Liver (tissue), 9 donors: ENCODE data around the gene FEM1B. TPM values are rescaled to one million over a fixed set of nuclear protein-coding genes. Genes with fewer than 3 reads are reported as not detected.

Source experiments
- DNase-seq: peaks from one replicate; pipeline ENCODE4 v3.0.0-alpha.2; 2017; ENCODE audit warnings: low spot score
- H3K27ac ChIP-seq, 2 donors: one replicate each; pipeline ENCODE4 v1.7.0; 2013; ENCODE audit warnings: inconsistent platforms in 2 of 2, low read length in 2 of 2, control low read depth in 1 of 2, low read depth in 1 of 2, mild to moderate bottlenecking in 1 of 2
- H3K27me3 ChIP-seq, 4 donors: one replicate each; pipeline versions ENCODE4 v1.6.1 to v1.7.0; 2013; ENCODE audit warnings: low read length in 3 of 4, inconsistent platforms in 1 of 4, mild to moderate bottlenecking in 1 of 4, moderate library complexity in 1 of 4; ENCODE audit not compliant: control insufficient read depth in 4 of 4, insufficient read depth in 4 of 4
- H3K36me3 ChIP-seq, 4 donors: one replicate each; pipeline versions ENCODE4 v1.6.1 to v1.7.0; 2013; ENCODE audit warnings: low read length in 3 of 4, mild to moderate bottlenecking in 3 of 4, low read depth in 1 of 4, moderate library complexity in 1 of 4; ENCODE audit not compliant: control insufficient read depth in 4 of 4, insufficient read depth in 3 of 4
- H3K4me1 ChIP-seq, 4 donors: one replicate each; pipeline versions ENCODE4 v1.6.1 to v1.7.0; 2013; ENCODE audit warnings: low read length in 3 of 4, mild to moderate bottlenecking in 3 of 4, moderate library complexity in 1 of 4; ENCODE audit not compliant: control insufficient read depth in 4 of 4, insufficient read depth in 4 of 4
- H3K4me3 ChIP-seq, 3 donors: one replicate each; pipeline versions ENCODE4 v1.6.1 to v1.7.0; 2013; ENCODE audit warnings: low read length in 3 of 3, control low read depth in 1 of 3, low read depth in 1 of 3, mild to moderate bottlenecking in 1 of 3
- H3K9ac ChIP-seq, 2 donors: one replicate each; pipeline ENCODE4 v1.7.0; 2013; ENCODE audit warnings: low read length in 2 of 2, mild to moderate bottlenecking in 2 of 2, moderate library complexity in 2 of 2, control low read depth in 1 of 2, low read depth in 1 of 2
- H3K9me3 ChIP-seq, 4 donors: one replicate each; pipeline versions ENCODE4 v1.6.1 to v1.7.0; 2013; ENCODE audit warnings: low read length in 3 of 4; ENCODE audit not compliant: control insufficient read depth in 4 of 4
- CTCF ChIP-seq: fragments of 150-350 bp; IDR thresholded peaks from 2 replicates; pipeline ENCODE4 v1.5.1; 2017; ENCODE audit warnings: improper control_type of control experiment, low read depth, low read length; ENCODE audit not compliant: missing input control
- EGR1 ChIP-seq, 2 donors: IDR thresholded peaks; 2 replicates each; pipeline ENCODE4 v1.6.1; 2016 to 2018; ENCODE audit warnings: antibody characterized with exemption in 2 of 2, low read depth in 2 of 2
- FOXA1 ChIP-seq: IDR thresholded peaks from 2 replicates; pipeline ENCODE4 v1.6.1; 2016; ENCODE audit warnings: antibody characterized with exemption
- FOXA2 ChIP-seq: IDR thresholded peaks from 2 replicates; pipeline ENCODE4 v1.6.1; 2016; ENCODE audit warnings: antibody characterized with exemption
- GABPA ChIP-seq, 2 donors: IDR thresholded peaks in 1 of 2; conservative IDR thresholded peaks in 1 of 2; 2 replicates each; pipeline ENCODE4 v1.6.1; 2016; ENCODE audit warnings: antibody characterized with exemption in 2 of 2, mild to moderate bottlenecking in 1 of 2, moderate library complexity in 1 of 2
- HNF4A ChIP-seq, 2 donors: conservative IDR thresholded peaks; 2 replicates each; pipeline ENCODE4 v1.6.1; 2016; ENCODE audit warnings: antibody characterized with exemption in 2 of 2, mild to moderate bottlenecking in 2 of 2
- HNF4G ChIP-seq: IDR thresholded peaks from 2 replicates; pipeline ENCODE4 v1.6.1; 2016; ENCODE audit warnings: antibody characterized with exemption
- MAX ChIP-seq: IDR thresholded peaks from 2 replicates; pipeline ENCODE4 v1.6.1; 2016; ENCODE audit warnings: antibody characterized with exemption
- NR2F2 ChIP-seq: IDR thresholded peaks from 2 replicates; pipeline ENCODE4 v1.6.1; 2016; ENCODE audit warnings: antibody characterized with exemption
- RAD21 ChIP-seq, 2 donors: IDR thresholded peaks; 2 replicates each; pipeline ENCODE4 v1.6.1; 2016; ENCODE audit warnings: antibody characterized with exemption in 2 of 2, mild to moderate bottlenecking in 2 of 2
- REST ChIP-seq: IDR thresholded peaks from 2 replicates; pipeline ENCODE4 v1.6.1; 2016; ENCODE audit warnings: antibody characterized with exemption, mild to moderate bottlenecking
- TAF1 ChIP-seq: conservative IDR thresholded peaks from 2 replicates; pipeline ENCODE4 v1.6.1; 2016; ENCODE audit warnings: antibody characterized with exemption, mild to moderate bottlenecking
- YY1 ChIP-seq: IDR thresholded peaks from 2 replicates; pipeline ENCODE4 v1.6.1; 2016; ENCODE audit warnings: antibody characterized with exemption, mild to moderate bottlenecking
- ZBTB33 ChIP-seq: IDR thresholded peaks from 2 replicates; pipeline ENCODE4 v1.6.1; 2016; ENCODE audit warnings: antibody characterized with exemption
- WGBS: extraction: QIAGEN DNeasy Blood & Tissue Kit; methylation state at CpG from one replicate; pipeline ENCODE4 v1.1.7; 2013; 5-methylcytosine and 5-hydroxymethylcytosine counted together
- polyA plus RNA-seq, 2 donors: library from polyadenylated mRNA; stranded (reverse) in 1 of 2; unstranded in 1 of 2; fragments of 200-250 nt in 1 of 2; fragments of >200 nt in 1 of 2; fragmentation: Nextera tagmentation in 1 of 2; extraction: Ambion mirVana in 1 of 2; gene quantifications; one replicate each; pipeline versions ENCODE4 v1.2.1 to v1.2.3, GENCODE V29; 2013 to 2015
- total RNA-seq, 2 donors: library from RNA; depleted of rRNA; stranded (reverse); fragments of >200 nt; gene quantifications; one replicate each; pipeline ENCODE4 v1.2.3, GENCODE V29; 2014
- donor health status: healthy.
- donor health status: healthy.
- donor health status: healthy.
- donor health status: healthy.
- donor health status: healthy.

Gene FEM1B
- total and polyA plus RNA-seq, 4 donors: 6.2 to 39.5 (median 17.8) TPM

GRCh38 chr15:68274201-68274848 lies 3.2 kb upstream of the FEM1B start:
- WGBS: 72% methylated on average over 5 of the region's 5 CpGs
- peak overlapping the region; percentile 88 to 98 for H3K27ac ChIP-seq

GRCh38 chr15:68275165-68275746 lies 2.3 kb upstream of the FEM1B start:
- no peaks in the 10 kb centered on the region for H3K36me3 ChIP-seq
- no peaks in the 10 kb centered on the region for H3K27me3 ChIP-seq
- WGBS: 45% methylated on average over 3 of the region's 3 CpGs
- no peak overlapping the region for H3K9ac ChIP-seq
- DNase-seq: no peak
- H3K4me1 ChIP-seq: peaks cover 13 to 49% (median 38%) of the 10 kb centered on the region in 4 donors
- H3K27ac ChIP-seq: peak overlapping the region; percentile 88 to 98
- H3K9me3 ChIP-seq: no peaks in the 10 kb centered on the region
- no peak overlapping the region for H3K4me3 ChIP-seq
- TF ChIP-seq CTCF (no peak), TAF1 (no peak), GABPA (IDR thresholded peaks at IDR 0.05 in 1 of 2, conservative IDR thresholded peaks at IDR 0.05 in 1 of 2) (peak in 1 of 2 donors; percentile 68), HNF4G (no peak), FOXA1 (peak; percentile 94), YY1 (peak; percentile 73), HNF4A (conservative IDR thresholded peaks at IDR 0.05) (peak; percentile 77 to 81), ZBTB33 (peak; percentile 66), EGR1 (IDR thresholded peaks at IDR 0.05; ENCODE audit: low read depth in 2 of 2) (peak in 1 of 2 donors; percentile 79)

More at GRCh38 chr15:68274201-68274848, 3.2 kb upstream of the FEM1B start:
- H3K4me3 ChIP-seq: no peak overlapping the region
- H3K9me3 ChIP-seq: no peaks in the 10 kb centered on the region
- H3K36me3 ChIP-seq: no peaks in the 10 kb centered on the region
- DNase-seq: no peak
- peaks cover 13 to 40% (median 28%) of the 10 kb centered on the region in 4 donors for H3K4me1 ChIP-seq
- TF ChIP-seq RAD21 (IDR thresholded peaks at IDR 0.05) (no peak), EGR1 (IDR thresholded peaks at IDR 0.05; ENCODE audit: low read depth in 2 of 2) (no peak), MAX (no peak), HNF4A (conservative IDR thresholded peaks at IDR 0.05) (no peak), TAF1 (no peak), FOXA2 (no peak), CTCF (no peak), REST (no peak), NR2F2 (no peak)
- H3K9ac ChIP-seq: no peak overlapping the region
- no peaks in the 10 kb centered on the region for H3K27me3 ChIP-seq
